CD1c-positive myeloid dendritic cell (primary cell): Measurements from ENCODE around the gene CLEC18A.
"Not testable (repeated sequence)": the region's sequence is repeated elsewhere in the genome, so short reads cannot be mapped to it uniquely, and the experiment has no call there.

Experiments used
- DNase-seq: peaks from one replicate; pipeline ENCODE4 v3.0.0-alpha.2; 2016; ENCODE audit errors: extremely low spot score

The CLEC18A gene

GRCh38 chr16:69952116-69952515, 982 bp downstream of the CLEC18A start:
- not testable (repeated sequence) for DNase-seq

- not testable (repeated sequence) for DNase-seq
Measured at GRCh38 chr16:69952572-69953355, 1.6 kb downstream of the CLEC18A start.

- DNase-seq: not testable (repeated sequence)
Measured at GRCh38 chr16:69954241-69954640, 3.1 kb downstream of the CLEC18A start.

GRCh38 chr16:69963312-69963711, 12.2 kb downstream of the CLEC18A start:
- DNase-seq: not testable (repeated sequence)

GRCh38 chr16:69964960-69965660, 14.0 kb downstream of the CLEC18A start:
- peak; percentile 22 for DNase-seq

- not testable (repeated sequence) for DNase-seq
Measured at GRCh38 chr16:69965661-69966054, 14.5 kb downstream of the CLEC18A start.

- not testable (repeated sequence) for DNase-seq
Measured at GRCh38 chr16:69967688-69968087, 16.6 kb downstream of the CLEC18A start.

- DNase-seq: not testable (repeated sequence)
Measured at GRCh38 chr16:69968125-69968524, 17.0 kb downstream of the CLEC18A start.

GRCh38 chr16:69969657-69970056, 18.5 kb downstream of the CLEC18A start:
- not testable (repeated sequence) for DNase-seq

GRCh38 chr16:69972120-69972519, 21.0 kb downstream of the CLEC18A start:
- DNase-seq: not testable (repeated sequence)

- DNase-seq: not testable (repeated sequence)
Measured at GRCh38 chr16:69972935-69973334, 21.8 kb downstream of the CLEC18A start.

- not testable (repeated sequence) for DNase-seq
Measured at GRCh38 chr16:69985196-69985595, 34.1 kb downstream of the CLEC18A start.

GRCh38 chr16:69997956-69998355, 46.8 kb downstream of the CLEC18A start:
- DNase-seq: not testable (repeated sequence)

- DNase-seq: not testable (repeated sequence)
Measured at GRCh38 chr16:69999801-70000200, 48.7 kb downstream of the CLEC18A start.

- not testable (repeated sequence) for DNase-seq
Measured at GRCh38 chr16:70003511-70003910, 52.4 kb downstream of the CLEC18A start.

GRCh38 chr16:70008604-70009003, 57.5 kb downstream of the CLEC18A start:
- DNase-seq: not testable (repeated sequence)

- not testable (repeated sequence) for DNase-seq
Measured at GRCh38 chr16:70010615-70011014, 59.5 kb downstream of the CLEC18A start.

GRCh38 chr16:70011120-70011519, 60.0 kb downstream of the CLEC18A start:
- DNase-seq: not testable (repeated sequence)

GRCh38 chr16:70012354-70012753, 61.2 kb downstream of the CLEC18A start:
- not testable (repeated sequence) for DNase-seq

- DNase-seq: not testable (repeated sequence)
Measured at GRCh38 chr16:70012951-70013350, 61.8 kb downstream of the CLEC18A start.
